22Rv1 (cell line): ENCODE results near the gene ADGRA3.

Experiments used
- H3K27ac ChIP-seq: fragments of 450-650 bp; 2 replicates; pipeline ENCODE4 v1.5.1; 2017
- ZFX ChIP-seq: fragments of 450-650 bp; IDR thresholded peaks from 2 replicates; pipeline ENCODE4 v1.6.1; 2017; ENCODE audit warnings: antibody characterized with exemption, borderline replicate concordance
- TF ChIP-seq, protein P1 (sequence below): fragments of 450-650 bp; IDR thresholded peaks from 2 replicates; pipeline ENCODE4 v1.5.1; 2017; ENCODE audit warnings: mild to moderate bottlenecking

The ADGRA3 gene

DNA sequence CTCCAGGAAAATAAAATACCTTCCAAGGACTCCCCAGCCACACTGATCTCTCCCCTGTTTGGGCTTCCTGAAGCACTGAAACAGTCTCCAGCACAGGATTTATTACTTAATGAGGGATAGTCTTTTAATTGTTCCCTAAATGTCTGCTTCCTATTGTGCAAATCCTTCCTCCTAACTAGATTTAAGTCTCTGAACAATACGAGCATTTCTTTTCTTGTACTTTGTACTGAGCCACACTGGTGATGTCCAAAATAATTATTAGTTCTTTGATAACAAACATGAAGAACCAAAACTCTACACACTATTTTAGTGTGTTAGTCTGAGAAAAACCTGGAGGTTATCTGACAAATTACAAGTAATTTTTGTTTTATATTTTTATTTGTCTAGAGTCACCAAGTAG lies 5.1 kb downstream of the ADGRA3 start:
- no peak overlapping the region for H3K27ac ChIP-seq
- no peak for TF ChIP-seq ZFX
- TF ChIP-seq, protein P1, sequence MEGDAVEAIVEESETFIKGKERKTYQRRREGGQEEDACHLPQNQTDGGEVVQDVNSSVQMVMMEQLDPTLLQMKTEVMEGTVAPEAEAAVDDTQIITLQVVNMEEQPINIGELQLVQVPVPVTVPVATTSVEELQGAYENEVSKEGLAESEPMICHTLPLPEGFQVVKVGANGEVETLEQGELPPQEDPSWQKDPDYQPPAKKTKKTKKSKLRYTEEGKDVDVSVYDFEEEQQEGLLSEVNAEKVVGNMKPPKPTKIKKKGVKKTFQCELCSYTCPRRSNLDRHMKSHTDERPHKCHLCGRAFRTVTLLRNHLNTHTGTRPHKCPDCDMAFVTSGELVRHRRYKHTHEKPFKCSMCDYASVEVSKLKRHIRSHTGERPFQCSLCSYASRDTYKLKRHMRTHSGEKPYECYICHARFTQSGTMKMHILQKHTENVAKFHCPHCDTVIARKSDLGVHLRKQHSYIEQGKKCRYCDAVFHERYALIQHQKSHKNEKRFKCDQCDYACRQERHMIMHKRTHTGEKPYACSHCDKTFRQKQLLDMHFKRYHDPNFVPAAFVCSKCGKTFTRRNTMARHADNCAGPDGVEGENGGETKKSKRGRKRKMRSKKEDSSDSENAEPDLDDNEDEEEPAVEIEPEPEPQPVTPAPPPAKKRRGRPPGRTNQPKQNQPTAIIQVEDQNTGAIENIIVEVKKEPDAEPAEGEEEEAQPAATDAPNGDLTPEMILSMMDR, result no peak

DNA sequence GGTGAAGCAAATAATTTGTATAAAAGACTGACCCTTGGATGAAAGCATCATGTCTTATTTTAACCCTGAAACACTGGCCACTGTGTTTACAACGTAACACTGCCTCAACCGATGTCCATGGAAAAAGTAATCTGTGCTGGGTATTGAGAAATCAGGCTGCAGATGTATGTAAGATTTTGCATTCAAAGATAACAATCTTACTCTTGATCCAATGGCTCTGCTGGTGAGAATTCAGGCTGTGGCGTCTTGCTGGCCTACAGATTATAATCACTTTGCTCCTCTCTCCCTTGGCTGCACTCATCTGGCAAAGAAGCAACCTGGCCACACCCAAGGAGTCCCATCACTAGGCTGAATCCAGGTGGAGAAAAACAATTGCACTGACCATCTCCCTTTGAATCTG lies 7.5 kb downstream of the ADGRA3 start:
- no peak overlapping the region for H3K27ac ChIP-seq
- TF ChIP-seq, protein P1, result no peak
- no peak for TF ChIP-seq ZFX

DNA sequence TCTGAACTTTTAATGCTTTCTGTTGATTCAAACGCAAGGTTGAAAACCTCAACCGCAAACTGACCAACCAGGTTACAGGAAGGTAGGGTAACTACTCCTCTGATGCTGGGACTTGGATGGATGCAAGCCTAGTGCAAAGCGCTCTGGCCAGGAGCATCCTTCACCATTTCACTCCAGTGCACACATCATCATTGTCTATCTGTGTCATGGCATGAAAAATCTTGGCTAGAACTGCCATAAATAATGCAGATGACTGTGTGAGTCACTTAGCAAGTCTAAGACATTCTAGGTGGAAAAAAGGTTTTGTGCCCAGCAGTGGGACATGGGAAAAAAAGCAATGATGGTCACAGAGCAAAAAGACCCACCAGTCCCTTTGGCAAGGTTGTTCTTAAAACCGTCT lies 10.9 kb downstream of the ADGRA3 start:
- H3K27ac ChIP-seq, result no peak overlapping the region
- TF ChIP-seq ZFX, result no peak
- TF ChIP-seq, protein P1, result no peak

DNA sequence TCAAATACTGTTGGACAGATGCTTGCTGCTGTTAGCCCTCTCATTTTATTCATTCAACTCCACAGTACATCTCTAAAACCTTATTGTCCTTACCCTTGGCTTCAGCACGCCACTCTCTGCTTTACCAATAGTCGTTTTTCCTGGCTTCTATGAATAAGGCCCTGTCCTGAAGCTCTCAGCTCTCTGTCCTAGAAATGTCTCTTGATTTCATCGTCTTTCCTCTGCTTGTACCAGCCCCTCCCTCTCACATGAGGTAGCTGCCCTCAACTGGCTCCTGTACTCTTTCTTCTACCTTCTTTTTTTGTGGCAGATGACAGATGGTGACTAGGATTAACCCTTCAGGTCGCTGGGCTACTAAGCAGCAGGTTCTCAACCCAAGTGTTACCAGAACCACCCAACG lies 11.4 kb downstream of the ADGRA3 start:
- H3K27ac ChIP-seq, result no peak overlapping the region
- TF ChIP-seq, protein P1, result no peak
- no peak for TF ChIP-seq ZFX

DNA sequence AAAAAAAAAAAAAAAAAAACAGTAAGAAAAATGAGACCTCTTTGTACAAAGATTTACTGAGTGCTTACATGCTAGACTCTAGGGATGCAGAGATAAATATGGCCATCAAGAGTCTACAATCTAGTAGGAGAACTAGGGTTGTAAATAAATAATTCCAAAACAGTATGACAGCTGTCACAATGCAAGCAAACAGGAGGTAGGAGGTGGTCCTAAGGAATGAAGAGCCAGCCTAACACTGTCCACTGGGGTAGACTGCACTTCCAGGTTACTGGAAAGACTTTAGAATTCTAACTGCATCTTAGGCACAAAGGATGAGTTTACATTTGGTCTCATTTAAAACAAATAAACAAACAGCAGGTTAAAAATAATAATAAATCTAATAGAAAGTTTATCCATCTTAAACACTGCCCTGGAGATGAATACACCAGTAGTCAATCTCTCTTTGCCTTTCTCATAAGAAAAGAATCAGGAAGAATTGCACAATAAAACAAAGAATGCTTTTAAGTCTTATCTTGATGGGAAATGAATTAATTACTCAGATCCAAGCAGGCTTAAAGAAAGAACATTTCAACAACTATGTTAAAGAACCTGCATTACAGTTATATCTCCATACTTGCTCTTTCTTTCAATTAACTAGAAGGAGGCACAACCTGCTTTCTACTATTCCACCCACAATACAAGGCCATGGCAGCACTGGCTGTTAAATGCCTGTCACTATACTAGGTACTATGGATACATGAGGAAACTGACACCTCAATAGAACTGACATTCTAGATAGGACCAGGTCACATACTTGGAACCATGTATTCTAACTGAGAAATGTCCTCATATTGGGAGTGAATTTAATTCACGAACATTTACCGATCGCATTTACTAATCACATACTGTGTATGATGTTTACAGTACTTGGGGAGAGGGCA lies 12.7 kb downstream of the ADGRA3 start:
- no peak overlapping the region for H3K27ac ChIP-seq
- TF ChIP-seq, protein P1, result no peak

DNA sequence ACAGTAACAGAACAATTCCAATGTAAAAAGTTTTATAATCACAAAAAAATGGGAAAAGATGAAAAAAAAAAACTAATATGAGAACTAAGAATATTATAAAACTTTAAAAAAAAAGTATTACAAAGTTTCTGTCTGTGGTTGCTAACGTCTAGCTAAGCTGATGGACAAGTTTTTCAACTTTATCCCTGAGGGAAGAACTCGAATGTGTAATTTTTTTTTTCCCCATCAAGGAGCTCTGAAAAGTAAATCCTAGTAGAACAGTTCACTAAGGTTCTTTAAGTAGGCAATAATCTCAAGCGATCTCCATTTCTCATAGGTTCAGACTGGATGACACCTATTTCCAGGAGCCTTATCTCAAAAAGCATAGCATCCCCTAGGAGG lies 14.2 kb downstream of the ADGRA3 start:
- H3K27ac ChIP-seq, result no peak overlapping the region
- TF ChIP-seq, protein P1, result no peak
- TF ChIP-seq ZFX, result no peak

DNA sequence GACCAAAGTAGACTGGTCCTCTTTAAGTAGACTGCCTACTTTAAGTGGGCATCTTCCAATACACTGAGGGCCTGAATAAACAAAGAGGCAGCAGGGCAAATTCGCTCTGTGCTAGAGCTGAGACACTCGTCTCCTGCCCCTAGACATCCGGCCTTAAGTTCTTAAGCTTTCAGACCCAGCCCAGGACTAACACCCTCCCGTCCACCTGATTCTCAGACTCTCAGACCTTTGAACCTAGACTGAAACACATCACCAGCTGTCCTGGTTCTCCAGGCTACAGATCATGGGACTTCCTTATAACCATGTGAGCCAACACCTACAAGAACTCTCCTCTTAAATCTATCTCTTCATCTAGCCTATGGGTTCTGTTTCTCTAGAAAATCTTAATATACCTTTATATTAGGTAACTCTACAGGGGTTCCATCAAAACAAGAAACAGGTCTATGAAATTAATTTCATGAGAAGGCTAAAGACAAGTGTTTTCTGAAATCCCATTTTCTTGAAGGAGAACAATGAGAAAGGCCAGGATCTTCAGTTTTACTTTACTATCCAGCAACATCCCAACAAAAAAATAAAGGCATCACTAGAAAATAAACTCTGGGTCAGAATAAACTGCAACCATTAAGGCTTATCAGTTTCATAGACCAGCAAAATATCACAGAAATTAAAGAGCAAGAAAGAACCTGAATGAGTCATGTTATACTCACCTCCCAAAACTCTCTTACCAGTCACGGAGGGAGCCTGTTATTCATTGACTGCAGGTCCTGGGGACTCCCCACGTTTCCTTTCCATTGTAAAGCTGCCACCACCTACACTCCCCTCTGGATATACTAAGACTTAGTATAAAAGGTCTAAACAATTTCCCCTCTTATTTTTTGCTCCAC lies 14.8 kb downstream of the ADGRA3 start:
- no peak overlapping the region for H3K27ac ChIP-seq
- TF ChIP-seq ZFX, result no peak
